GM15510 (cell line): ENCODE results near the gene PRSS50.

ENCODE experiments used
- POLR2A ChIP-seq: IDR thresholded peaks from 3 replicates; pipeline ENCODE4 v1.6.1; 2011; ENCODE audit warnings: borderline replicate concordance; ENCODE audit not compliant: insufficient read length; ENCODE audit errors: extremely low read depth

Gene PRSS50

GRCh38 chr3:46674031-46674845 is 43.4 kb downstream of the PRSS50 start:
- TF ChIP-seq POLR2A, result no peak

DNA sequence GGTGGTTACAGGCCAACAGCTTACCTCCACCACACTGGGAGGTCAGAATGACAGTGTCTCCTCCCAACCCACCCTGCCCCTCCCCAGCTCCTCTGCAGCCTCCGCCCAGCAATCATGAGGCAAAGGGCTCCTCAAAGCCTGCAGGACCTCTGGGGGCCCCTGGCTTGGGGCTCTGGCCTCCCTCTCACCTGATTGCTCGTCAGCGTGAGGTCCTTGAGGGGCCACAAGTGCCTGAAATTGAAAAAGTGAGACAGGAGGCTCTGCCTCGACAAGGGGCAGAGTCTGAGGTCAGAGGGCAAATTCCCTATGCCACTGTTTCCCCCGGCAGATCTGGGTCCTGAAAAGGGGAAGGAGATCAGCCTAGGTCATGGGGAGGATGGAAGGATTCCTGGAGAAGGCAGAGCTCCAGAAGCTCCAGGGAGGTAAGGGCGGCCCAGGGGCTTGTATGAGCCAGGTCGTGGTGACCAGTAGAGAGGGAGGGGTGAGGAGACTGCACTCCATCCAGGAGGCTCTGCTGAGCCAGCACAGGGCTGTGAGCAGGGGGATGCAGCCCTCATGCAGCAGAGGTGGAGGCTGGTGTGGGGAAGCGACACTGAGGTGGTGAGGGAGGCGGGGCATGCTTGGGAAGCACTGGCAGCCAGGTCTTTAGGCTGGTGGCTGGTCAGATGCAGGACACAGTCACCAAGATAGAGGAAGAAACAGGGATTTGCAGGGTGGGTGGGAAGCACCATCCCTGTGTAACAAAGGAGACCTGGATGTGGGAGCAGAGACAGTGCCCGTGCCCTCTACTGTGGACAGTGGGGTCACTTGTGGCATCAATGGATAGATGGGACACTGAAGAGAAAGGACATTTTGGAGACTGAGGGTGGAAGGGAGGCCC is 44.3 kb downstream of the PRSS50 start:
- TF ChIP-seq POLR2A, result no peak

DNA sequence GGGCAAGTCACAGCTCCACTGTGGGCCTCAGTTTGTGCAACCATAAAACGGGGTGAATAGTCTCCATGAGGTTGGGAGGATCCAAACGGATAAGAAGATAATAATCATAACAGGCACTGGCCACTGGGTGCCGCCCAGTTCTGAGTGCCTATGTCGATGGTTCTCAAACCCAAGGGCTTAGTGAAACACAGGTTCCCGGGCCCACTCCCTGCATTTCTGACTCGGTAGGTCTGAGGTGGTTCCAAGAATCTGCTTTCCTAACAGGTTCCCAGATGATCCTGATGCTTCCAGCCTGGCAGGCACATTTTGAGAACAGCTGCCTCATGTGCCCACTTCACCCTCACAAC is 45.3 kb downstream of the PRSS50 start:
- no peak for TF ChIP-seq POLR2A

- TF ChIP-seq POLR2A, result no peak
Measured at GRCh38 chr3:46671541-46672348, 45.9 kb downstream of the PRSS50 start.

GRCh38 chr3:46670891-46671427 is 46.7 kb downstream of the PRSS50 start:
- TF ChIP-seq POLR2A, result no peak

DNA sequence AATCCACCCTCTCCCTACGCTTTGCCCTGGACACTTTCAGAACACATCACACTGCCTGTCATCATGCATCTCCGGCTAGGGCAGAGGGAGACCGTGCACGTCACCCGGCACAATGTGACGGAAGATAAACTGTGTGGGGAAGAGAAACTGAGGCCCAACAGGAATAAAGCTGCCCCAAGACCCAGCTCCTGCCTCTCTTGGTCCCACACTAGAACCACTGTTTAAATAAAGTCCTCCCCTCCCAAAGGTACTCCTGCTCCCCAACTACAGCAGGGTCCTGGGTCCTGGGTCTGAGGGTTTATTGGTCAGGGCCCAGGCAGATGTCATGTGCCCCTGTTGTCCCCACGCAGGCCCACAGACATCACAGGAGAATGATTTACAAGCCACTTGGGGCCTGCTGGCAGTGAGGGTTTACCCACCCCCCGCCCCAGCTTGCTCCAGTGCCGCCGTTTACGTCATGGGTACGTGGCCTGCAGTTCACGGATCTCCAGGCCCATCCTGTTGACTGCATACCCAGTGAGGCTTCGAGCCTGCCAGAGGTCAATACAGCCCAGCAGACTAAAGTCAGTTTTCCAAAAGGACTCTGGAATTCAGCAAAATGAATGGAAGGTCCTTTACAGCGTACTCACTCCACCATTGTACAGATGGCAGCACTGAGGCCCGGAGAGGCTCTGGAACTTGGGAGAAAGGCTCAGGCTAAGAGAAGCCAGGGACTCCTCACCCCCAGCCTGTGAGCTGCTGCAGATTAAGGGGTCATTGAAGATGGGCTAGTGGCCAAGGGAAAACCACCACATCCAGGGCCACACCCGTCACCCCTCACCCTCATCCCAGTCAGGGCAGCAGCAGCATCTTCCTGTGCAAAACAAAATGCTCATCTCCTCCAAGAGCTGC is 47.4 kb downstream of the PRSS50 start:
- no peak for TF ChIP-seq POLR2A

DNA sequence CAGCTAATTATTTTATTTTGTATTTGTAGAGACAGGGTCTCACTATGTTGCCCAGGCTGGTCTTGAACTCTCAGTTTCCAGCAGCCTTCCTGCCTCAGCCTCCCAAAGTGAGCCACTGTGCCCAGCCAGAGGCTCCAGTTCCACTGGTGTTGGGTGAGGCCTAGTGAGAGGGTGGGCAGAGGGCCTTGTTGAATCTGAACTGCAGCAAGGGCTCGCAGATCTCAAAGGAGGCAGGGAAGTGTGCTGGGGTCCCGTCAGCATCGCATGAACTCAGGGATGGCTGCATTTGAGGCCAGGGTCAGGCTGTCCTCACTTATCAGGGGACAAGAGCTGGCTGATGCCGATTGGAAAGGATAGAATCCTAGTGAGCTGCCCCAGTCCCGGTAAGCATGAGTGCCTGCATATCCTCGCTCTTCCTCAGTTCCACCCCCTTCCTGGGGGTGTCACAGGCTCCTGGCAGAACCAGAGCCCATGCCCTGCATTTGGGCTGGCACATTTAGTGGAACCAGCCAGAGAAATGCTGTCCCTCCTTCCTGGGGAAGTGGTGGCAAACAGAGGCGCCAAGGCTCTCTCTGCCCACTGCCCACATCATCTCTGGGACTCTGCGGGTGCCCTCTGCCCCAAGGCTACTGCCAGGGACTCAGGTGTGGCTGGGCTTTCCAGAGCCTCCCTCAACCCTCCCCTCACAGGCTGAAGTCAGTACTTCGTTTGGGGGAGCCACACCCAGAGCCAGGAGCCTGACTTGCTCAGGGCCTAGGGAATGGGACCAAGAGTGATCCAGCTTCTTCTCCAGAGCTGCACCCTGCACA is 48.3 kb downstream of the PRSS50 start:
- TF ChIP-seq POLR2A, result no peak

GRCh38 chr3:46668591-46668990 is 49.1 kb downstream of the PRSS50 start:
- TF ChIP-seq POLR2A, result no peak

GRCh38 chr3:46668116-46668515 is 49.6 kb downstream of the PRSS50 start:
- TF ChIP-seq POLR2A, result no peak

- TF ChIP-seq POLR2A, result no peak
Measured at GRCh38 chr3:46667657-46668056, 50.0 kb downstream of the PRSS50 start.

GRCh38 chr3:46667061-46667621 is 50.5 kb downstream of the PRSS50 start:
- TF ChIP-seq POLR2A, result no peak

DNA sequence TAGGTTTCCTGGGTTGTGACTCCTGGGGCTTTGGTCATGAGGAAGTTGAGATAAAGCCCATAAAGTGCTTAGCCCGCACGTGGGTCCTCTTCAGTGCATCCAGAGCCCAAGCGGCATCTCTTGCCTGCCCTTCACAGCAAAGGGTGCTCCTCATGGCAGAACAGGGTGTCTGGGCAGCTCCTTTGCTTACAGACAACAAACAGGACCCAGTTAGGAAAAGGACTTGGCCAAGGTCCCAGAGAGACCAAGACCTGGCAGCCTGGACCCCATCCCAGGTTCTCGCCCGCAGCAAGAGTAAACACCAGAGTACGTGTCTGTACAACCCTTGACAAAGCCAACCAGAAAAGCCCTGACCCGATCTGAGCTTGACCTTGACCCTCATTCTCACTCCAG is 51.2 kb downstream of the PRSS50 start:
- TF ChIP-seq POLR2A, result no peak
